Measurements from ENCODE around the gene HSPBAP1.
"Not testable (repeated sequence)": the region's sequence is repeated elsewhere in the genome, so short reads cannot be mapped to it uniquely, and the experiment has no call there.

Gene HSPBAP1

DNA sequence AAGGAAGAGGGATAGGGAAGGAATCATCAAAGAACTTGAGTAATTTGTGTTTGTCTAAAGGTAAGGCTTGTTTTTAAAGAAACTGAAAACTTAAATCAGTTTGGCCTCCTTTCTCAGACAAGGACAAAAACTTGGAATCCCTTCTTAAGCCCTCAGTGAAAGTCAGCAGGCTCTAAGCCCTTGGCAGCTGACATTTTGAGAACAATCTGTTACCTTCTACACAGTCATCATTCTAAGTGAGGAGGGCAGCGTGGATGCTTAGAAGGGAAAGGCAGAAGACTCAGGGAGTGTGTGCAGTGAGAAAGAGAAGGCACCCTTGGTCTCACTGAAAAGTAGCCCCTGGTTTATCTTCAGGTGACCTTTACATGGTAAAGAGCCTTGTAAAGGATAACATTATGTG is 10.8 kb downstream of the HSPBAP1 start:
- DNase-seq, result no peak

DNA sequence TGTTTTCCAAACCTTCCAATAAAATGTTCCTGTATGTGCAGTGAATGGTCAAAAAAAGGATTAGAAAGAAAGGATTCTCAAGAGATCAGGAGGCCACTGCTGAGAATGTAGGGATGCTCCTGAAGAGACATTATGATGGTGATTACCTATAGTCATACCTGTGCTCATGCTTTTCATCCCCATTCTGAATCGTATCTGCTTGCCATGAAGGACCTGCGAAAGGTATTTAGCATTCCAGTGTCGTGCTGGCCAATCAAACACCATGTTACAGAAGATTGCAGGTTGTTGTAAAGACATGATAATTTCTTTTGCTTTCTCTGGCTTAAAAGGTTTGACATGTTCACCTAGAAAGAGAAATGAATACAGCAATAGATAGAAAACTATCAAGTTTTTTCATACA is 16.1 kb downstream of the HSPBAP1 start:
- no peak for DNase-seq

DNA sequence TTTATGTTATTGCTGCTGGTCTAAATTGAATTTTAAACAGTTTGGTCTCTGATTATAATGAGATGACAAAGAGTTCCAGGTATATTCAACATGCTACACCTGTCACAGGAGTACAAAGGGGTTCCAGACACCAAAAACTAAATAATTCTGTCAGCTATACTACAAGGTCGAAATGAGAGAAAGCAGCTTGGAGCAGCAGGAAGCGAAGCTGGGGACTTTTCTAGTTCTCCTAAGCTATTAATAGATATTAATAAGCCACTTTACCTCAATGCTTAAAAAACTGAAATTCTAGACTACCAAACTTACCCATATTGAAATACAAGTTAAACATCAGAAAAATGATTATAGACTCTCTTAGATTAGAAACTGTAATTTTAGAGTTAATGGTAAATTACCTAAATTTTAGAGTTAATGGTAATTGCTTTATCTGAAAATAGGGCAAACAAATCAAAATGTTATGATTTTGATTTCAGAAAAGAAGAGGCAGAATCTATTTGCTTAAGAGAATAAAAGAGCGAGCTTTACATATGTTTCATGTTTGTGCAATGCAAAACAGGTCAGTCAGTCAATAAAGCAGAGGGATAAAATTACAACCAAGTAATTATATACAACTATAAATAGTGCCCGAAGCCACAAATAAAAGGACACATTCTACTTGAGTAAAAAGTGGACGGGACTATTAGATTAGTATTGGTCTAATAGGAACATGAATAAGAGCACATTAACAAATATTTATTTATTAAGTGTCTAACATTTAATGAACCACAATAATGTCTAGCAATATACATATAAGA is 16.8 kb downstream of the HSPBAP1 start:
- no peak for DNase-seq

DNA sequence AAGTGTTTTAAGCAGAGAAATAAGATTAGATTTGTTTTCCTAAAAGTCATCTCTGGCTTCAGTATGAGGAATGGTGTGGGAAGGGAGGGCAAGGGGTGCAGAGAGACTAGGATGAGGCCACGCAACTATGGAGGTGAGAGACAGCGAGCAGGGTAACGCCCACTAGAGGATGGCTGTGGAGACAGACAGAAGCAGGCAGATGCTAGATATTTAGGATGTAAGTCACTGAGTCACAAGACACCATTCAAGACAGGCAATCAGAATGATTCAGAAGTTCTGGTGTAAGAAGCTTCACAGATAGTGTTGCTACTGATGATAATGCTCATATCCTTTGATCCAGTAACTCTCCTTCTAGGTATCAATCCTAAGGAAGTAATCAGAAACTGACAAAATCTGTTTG is 19.1 kb downstream of the HSPBAP1 start:
- DNase-seq, result no peak

DNA sequence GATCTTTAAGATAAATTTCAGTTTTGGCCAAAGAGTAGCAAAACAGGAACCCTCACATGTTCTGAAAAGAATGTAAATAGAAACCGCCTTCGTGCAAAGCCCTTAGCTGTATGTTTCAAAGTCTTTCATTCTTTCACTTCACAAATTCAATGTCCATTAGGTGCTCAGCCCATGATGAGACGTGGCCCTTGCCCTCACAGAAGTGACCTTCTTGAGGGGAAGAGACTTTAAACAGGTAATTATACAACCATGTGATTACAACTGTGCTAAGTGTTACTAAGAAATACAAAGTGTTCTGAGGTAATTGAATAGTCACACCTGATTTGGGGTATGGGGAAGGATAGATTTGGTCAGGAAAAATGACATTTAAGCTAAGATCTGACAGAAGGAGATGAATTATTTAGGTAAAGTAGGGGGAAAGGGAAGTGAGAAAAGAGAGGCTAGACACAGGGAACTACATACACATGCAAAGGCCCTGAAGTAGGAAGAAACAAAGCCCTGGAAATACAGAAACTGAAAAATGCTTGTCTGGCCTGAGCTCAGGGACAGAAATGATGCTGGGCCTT is 19.6 kb downstream of the HSPBAP1 start:
- no peak for DNase-seq

DNA sequence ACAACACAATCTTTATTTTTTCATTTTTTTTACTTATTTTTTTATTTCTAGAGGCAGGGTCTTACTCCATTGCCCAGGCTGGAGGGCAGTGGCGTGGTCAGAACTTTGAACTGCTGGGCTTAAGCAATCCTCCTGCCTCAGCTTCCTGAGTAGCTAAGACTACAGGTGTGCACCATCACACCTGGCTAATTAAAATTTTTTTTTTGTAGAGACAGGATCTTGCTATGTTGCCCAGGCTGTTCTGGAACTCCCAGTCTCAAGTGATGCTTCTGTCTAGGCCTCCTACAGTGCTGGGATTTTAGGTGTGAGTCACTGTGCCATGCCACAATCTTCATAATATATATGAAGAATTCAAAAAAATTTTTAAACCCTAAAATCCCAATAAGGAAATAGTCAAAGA is 20.8 kb downstream of the HSPBAP1 start:
- DNase-seq, result no peak

DNA sequence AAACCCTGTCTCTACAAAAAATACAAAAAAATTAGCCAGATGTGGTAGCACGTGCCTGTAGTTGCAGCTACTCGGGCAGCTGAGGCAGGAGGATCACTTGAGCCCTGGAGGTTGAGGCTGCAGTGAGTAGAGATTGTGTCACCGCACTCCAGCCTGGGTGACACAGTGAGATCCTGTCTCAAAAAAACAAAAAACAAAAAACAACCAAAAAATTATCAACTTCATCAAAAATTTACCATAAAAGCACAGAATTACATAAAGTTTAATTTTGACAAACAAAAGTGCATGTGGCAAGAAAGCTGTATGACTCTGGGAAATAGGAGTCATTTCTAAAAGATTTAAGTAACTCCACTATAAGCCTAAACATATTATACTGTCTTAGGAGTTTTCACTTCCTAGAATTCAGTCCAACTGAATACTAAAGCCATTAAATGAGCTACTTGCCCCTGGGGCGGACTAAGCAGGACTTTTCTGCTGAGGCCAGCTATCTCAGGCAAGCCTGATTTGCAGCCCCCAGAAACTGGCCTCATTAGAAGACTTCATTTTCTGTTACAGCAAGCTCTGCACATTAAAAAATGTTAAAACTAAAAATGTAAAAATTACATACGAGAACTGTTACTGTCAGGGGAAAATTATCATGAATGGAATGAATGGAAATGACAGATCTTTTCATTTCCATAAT is 23.0 kb downstream of the HSPBAP1 start:
- DNase-seq, result no peak

DNA sequence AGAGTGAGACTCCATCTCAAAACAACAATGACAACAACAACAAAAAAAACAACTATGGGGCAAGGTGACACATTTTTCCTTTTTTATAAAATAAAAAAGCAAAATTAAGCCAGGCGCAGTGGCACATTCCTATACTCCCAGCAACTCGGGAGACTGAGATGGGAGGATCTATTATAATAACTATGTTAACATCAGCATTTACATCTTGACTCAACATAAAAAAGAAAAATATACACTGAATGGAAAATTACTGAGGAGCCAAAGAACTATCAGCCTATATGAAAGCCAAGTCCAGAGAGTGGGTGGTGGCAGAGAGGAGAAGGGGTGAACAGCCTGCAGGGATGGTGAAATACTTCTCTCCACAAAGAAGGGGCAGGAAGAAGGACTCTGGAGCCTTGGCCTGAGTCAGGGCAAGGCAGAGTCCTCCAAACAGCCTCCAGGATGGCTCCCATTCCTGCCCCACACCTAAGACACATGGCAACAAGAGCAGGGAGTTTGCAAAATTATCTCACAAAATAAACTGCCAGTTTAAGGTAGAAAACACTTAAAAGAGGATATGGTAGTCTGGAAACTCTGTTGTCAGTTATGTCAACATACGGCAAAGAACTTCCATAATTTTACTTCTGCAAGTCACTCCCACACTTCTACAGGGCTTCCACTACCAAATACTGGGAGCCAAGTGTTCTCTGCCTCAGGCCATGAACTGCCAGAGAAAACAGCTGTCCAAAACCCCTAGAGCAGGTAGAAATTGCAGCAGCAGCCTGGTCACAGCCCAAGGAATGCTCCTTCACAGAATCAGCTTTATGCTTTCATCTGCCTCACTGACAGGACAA is 25.9 kb downstream of the HSPBAP1 start:
- no peak for DNase-seq

DNA sequence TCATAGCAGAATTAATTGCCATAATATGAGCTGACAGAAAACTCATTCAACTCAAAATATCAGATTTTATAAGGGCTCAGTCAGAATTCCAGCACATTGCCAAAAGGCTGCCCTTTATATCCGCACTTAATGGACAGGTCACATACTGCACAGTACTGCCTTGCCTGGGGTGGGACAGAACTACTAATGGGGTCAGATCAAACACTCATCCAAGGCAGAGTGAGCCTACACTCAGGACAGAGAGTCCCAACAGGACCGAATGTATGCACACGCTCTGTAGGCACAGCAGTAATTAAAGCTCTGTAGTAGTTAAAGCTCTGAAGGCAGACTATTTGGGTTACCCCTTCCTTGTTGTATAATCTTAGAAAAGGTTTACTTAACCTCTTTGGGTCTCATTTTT is 27.2 kb downstream of the HSPBAP1 start:
- no peak for DNase-seq

DNA sequence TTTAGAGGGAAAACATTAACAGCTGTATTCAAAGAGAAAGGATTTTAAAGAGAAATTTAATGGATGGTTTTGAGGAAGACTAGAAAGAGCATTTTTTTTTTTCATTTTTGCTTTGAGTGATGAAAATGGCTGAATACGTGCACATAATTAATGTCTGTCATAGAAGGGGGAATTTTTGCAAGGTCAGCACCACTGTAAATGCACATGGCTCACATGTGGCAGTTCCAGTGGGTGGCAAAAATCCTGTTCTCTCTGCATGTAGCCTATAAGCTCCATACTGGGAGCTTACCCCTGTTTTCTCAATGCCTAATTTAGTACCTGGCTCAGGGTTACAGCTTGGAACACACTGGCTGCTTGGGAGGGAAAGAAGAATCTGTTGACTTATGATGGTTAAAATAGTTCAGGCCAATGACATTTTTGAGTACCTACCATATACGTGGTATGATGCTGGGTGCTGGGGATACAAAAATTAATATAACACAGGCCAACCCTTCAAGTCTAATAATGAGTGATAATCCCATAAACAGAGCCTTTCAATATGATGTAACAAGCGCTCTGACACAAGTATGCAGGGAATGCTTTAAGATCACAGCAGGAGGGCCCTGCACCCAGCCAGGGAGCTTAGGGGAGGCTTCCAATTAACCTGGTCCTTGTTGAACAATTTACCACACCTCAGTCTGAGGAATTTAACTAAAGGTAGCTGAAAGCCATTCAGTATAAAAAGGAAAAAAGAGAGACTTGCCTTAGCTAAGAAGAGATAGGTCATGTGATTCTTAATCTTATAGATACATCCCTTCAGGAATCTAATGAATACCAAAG is 33.0 kb downstream of the HSPBAP1 start:
- DNase-seq, result no peak

DNA sequence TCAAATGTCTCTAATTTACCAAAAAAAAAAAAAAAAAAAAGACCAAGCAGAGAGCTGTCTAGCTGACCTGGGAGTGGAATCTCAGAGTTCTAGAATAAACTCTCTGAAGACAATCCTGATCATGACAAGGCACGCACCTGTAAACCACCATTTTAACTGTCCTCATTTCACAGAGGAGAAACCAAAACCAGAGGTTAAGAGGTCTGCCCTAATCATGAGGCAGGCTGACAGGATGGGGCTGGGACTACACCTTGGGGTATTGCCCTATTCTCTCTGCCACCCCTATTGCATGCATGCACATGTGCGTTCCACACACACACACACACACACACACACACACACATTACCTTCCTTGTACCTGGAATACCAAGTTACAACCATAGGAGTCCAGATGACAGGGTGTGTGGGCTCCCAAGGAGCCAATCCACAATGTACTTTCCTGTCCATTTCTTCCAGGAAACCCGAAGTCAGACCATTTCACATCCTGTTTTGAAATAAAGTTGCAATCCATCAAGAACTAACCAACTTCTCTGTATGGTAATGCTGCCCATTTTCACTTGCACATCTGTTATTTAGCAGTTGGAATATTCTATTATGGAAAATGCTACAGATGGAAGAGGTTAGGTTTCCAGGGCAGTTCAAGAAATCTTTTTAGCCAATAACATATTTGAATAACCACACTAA is 34.6 kb downstream of the HSPBAP1 start:
- no peak for DNase-seq

DNA sequence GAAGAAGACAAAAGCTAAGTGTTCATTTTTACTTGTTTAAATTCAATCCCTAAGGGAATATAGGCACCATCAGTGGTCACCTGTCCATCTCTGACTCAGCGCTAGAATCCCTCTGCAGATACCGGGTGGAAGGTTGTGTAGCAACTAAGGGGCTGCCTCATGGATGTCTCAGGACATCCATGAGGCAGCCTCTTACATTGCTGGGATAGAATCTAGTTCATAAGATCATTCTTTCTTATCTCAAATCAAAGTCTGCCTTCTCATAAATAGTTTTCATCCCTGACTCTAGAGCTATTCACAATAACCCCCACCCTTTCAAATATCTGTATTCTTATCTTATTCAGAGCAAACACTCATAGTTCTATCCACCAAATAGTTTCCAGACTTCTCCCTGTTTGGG is 38.1 kb downstream of the HSPBAP1 start:
- DNase-seq, result no peak

DNA sequence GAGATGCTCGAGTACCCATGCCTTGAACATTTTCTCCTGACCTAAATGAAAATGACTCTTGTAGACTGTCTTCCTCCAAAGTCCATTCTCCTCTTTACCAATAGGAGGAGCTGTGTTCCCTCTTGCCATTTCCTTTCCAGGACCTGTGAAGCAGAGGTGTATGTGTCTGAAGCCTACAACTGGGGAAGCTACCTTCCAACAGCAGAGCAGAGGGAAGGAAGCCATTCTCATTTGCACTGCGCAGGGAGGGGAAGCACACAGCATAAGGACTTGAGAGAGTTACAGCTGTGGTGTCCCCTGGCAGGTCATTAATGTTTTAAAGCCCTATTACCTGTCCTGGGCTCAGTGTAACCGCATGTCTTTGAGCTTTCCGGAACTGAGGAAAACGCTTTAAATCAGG is 38.7 kb downstream of the HSPBAP1 start:
- no peak for DNase-seq

DNA sequence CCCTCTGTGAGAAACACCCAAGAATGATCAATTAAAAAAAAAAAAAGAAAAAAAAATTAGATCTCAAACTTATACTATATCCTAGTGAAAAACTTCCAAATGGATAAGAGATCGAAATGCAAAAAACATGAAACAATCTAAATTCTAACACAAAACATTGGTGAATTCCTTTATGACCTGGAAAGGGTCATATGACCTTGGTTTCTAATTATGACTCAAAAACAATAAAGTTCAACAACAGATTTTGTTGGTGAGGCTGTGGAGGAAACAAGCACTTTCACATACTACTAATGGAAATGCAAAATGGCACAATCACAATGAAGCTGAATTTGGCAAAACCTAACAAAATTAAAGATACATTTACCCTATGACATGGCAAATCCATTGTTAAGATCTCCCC is 45.3 kb downstream of the HSPBAP1 start:
- no peak for DNase-seq

DNA sequence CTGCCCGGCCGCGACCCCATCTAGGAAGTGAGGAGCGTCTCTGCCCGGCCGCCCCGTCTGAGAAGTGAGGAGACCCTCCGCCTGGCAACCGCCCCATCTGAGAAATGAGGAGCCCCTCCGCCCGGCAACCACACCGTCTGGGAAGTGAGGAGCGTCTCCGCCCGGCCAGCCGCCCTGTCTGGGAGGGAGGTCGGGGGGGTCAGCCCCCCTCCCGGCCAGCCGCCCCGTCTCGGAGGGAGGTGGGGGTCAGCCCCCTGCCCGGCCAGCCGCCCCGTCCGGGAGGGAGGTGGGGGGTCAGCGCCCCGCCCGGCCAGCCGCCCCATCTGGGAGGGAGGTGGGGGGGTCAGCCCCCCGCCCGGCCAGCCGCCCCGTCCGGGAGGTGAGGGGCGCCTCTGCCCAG is 46.3 kb downstream of the HSPBAP1 start:
- not testable (repeated sequence) for DNase-seq

DNA sequence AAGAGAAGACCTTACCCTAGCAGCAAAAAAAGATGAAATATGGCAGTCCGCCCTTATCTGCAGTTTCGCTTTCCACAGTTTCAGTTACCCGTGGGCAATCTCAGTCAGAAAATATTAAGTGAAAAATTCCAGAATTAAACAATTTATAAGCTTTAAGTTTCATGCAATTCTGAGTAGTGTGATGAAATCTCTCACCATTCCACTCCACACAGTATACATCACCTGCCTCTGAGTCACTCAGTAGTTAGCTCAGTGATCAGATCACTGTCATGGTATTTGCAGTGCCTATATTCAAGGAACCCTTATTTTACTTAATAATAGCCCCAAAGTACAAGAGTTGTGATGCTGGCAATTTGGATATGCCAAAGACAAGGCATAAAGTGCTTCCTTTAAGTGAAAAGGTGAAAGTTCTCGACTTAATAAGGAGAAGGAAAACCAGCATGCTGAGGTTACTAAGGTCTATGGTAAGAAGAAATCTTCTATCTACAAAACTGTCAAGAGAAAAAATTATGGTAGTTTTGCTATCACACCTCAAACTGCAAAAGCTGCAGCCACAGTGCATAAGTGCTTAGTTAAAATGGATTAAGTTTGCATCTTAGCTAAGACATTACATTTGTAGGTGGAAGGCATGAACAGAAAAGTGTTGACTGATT is 48.1 kb downstream of the HSPBAP1 start:
- no peak for DNase-seq

DNA sequence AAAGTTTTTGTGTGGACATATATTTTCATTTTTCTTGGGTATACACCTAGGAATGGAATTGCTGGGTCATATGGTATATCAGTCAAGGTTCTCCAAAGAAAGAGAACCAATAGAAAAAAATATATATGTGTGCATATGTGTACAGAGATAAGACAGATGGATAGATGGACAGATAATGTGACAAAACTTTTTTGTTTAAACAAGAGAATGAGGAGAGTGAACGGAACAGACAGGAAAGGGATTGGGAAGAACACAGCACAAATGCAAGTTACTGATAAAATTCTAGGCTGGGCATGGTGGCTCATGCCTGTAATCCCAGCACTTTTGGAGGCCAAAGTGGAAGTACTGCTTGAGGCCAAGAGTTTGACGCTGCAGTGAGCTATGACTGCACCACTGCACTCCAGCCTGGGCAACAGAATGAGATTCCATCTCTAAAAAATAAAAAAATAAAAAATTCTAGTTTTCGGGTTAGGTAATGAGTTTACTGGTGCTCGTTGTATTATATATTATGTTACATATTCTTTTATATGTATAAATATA is 50.0 kb downstream of the HSPBAP1 start:
- DNase-seq, result no peak

DNA sequence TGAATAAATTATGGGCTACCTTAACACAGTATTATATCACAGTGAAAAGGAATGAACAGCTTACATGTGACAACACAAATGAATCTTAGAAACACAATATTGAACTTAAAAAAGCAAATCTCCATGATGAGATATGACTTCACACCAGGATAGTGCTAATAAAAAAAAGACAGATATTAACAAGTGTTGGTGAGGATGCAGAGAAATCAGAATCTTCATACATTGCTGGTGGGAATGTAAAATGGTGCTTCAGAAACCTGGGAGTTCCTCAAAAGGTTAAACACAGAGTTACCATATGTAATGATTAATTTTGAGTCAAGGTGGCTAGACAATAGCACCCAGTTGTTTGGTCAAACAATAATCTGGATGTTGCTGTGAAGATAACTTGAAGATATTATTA is 51.4 kb downstream of the HSPBAP1 start:
- DNase-seq, result no peak

DNA sequence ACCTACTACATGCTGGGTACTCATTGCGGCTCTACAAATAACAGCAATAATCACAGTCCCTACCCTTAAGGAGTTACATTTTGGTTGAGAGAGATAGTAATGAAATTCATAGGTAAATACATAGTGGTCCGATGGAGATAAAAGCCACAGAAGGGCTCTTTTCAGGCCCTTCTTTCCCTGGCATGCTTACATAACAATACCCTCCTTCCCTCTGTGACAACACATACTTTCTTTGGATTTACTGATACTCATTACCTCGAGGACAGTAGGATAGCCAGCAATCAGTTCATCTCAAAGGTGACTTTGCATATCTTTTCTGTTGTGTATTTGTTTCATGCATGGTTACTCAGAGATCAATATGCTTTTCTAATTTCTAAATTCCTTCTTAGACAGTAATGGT is 54.5 kb downstream of the HSPBAP1 start:
- no peak for DNase-seq

DNA sequence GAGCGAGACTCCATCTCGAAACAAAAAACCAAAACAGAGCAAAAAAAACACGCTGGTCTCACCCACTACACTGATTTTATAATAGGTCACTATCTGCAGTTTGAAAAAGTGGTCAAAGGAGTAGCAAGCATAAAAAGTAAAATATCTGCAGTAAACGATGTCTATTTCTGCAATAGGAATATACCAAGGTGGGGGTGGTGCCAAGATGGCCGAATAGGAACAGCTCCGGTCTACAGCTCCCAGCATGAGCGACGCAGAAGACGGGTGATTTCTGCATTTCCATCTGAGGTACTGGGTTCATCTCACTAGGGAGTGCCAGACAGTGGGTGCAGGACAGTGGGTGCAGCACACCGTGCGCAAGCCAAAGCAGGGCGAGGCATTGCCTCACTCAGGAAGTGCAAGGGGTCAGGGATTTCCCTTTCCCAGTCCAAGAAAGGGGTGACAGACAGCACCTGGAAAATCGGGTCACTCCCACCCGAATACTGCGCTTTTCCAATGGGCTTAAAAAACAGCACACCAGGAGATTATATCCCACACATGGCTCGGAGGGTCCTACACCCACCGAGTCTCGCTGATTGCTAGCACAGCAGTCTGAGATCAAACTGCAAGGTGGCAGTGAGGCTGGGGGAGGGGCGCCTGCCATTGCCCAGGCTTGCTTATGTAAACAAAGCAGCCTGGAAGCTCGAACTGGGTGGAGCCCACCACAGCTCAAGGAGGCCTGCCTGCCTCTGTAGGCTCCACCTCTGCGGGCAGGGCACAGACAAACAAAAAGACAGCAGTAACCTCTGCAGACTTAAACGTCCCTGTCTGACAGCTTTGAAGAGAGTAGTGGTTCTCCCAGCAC is 60.7 kb downstream of the HSPBAP1 start:
- not testable (repeated sequence) for DNase-seq
